Glutamatergic neuron (in vitro differentiated cells): Measurements from ENCODE around the gene CELF2. TPM values are rescaled to one million over a fixed set of nuclear protein-coding genes. Genes with fewer than 3 reads are reported as not detected.
A peak's percentile ranks its signal among the peaks of the same experiment; 100 is the strongest.

Source experiments
- DNase-seq: peaks from one replicate; pipeline ENCODE4 v3.0.0; 2022
- H3K27ac Mint-ChIP-seq: one replicate; pipeline ENCODE4 v1.8.0; 2020; ENCODE audit warnings: mild to moderate bottlenecking, mixed read lengths, inconsistent platforms; ENCODE audit not compliant: unreplicated experiment
- H3K27me3 Mint-ChIP-seq: one replicate; pipeline ENCODE4 v1.8.0; 2020; ENCODE audit warnings: mild to moderate bottlenecking, moderate library complexity, mixed read lengths, inconsistent platforms; ENCODE audit not compliant: unreplicated experiment
- H3K36me3 Mint-ChIP-seq: one replicate; pipeline ENCODE4 v1.8.0; 2020; ENCODE audit warnings: mild to moderate bottlenecking, mixed read lengths, inconsistent platforms; ENCODE audit not compliant: unreplicated experiment
- H3K4me1 Mint-ChIP-seq: one replicate; pipeline ENCODE4 v1.8.0; 2020; ENCODE audit warnings: mild to moderate bottlenecking, low read depth, mixed read lengths, inconsistent platforms; ENCODE audit not compliant: unreplicated experiment
- H3K4me3 Mint-ChIP-seq: one replicate; pipeline ENCODE4 v1.8.0; 2020; ENCODE audit warnings: mild to moderate bottlenecking, mixed read lengths, inconsistent platforms; ENCODE audit not compliant: unreplicated experiment
- H3K9me3 Mint-ChIP-seq: one replicate; pipeline ENCODE4 v1.8.0; 2020; ENCODE audit warnings: mild to moderate bottlenecking, moderate library complexity, mixed read lengths, inconsistent platforms; ENCODE audit not compliant: unreplicated experiment
- CTCF ChIP-seq: fragments of 200-600 bp; sonication (generic); IDR thresholded peaks from one replicate; pipeline ENCODE4 v1.5.0; 2021; ENCODE audit not compliant: partially characterized antibody, unreplicated experiment
- total RNA-seq: library from RNA; stranded (reverse); fragmentation: NEBNext Ultra II Directional; extraction: Animal tissue kit (Norgen Biotek cat#: 25700); gene quantifications from one replicate; pipeline ENCODE4 v1.2.1, GENCODE V29; 2021; ENCODE audit not compliant: unreplicated experiment

CELF2 gene
- total RNA-seq, 1 donor from 2014 or later = 47.4 TPM

GRCh38 chr10:11249808-11250195 is 232.1 kb downstream of the CELF2 start:
- no peak for TF ChIP-seq CTCF
- Mint-ChIP-seq H3K4me1 (peaks cover 22% of the 10 kb centered on the region), H3K36me3 (no peaks in the 10 kb centered on the region), H3K27ac (peak overlapping the region; percentile 19), H3K4me3 (no peak overlapping the region), H3K9me3 (peaks cover 4% of the 10 kb centered on the region), H3K27me3 (no peaks in the 10 kb centered on the region)
- DNase-seq = no peak

- H3K36me3 Mint-ChIP-seq = no peaks in the 10 kb centered on the region
- no peak overlapping the region for H3K4me3 Mint-ChIP-seq
- no peak overlapping the region for H3K27ac Mint-ChIP-seq
- TF ChIP-seq CTCF = no peak
- no peak for DNase-seq
- peaks cover 22% of the 10 kb centered on the region for H3K4me1 Mint-ChIP-seq
- peaks cover 4% of the 10 kb centered on the region for H3K9me3 Mint-ChIP-seq
- H3K27me3 Mint-ChIP-seq = no peaks in the 10 kb centered on the region
Measured at GRCh38 chr10:11250304-11250703, 232.6 kb downstream of the CELF2 start.

- H3K9me3 Mint-ChIP-seq = peaks cover 2% of the 10 kb centered on the region
Measured at GRCh38 chr10:11252887-11253286, 235.2 kb downstream of the CELF2 start.

GRCh38 chr10:11253385-11254002 is 235.8 kb downstream of the CELF2 start:
- Mint-ChIP-seq H3K9me3 (peaks cover 2% of the 10 kb centered on the region), H3K27ac (no peak overlapping the region), H3K4me1 (peaks cover 32% of the 10 kb centered on the region), H3K27me3 (no peaks in the 10 kb centered on the region), H3K4me3 (no peak overlapping the region), H3K36me3 (no peaks in the 10 kb centered on the region)
- TF ChIP-seq CTCF = no peak
- DNase-seq = no peak

More at GRCh38 chr10:11252887-11253286, 235.2 kb downstream of the CELF2 start:
- Mint-ChIP-seq H3K27ac (no peak overlapping the region), H3K36me3 (no peaks in the 10 kb centered on the region), H3K4me3 (no peak overlapping the region), H3K27me3 (no peaks in the 10 kb centered on the region), H3K4me1 (peaks cover 34% of the 10 kb centered on the region)
- no peak for TF ChIP-seq CTCF
- no peak for DNase-seq

GRCh38 chr10:11255156-11255555 is 237.5 kb downstream of the CELF2 start:
- Mint-ChIP-seq H3K9me3 (no peaks in the 10 kb centered on the region), H3K27ac (no peak overlapping the region), H3K27me3 (no peaks in the 10 kb centered on the region), H3K4me3 (no peak overlapping the region), H3K36me3 (no peaks in the 10 kb centered on the region), H3K4me1 (peaks cover 23% of the 10 kb centered on the region)
- DNase-seq = no peak
- TF ChIP-seq CTCF = no peak
